ENCODE measurements around the gene SSR1.

SSR1 gene

DNA sequence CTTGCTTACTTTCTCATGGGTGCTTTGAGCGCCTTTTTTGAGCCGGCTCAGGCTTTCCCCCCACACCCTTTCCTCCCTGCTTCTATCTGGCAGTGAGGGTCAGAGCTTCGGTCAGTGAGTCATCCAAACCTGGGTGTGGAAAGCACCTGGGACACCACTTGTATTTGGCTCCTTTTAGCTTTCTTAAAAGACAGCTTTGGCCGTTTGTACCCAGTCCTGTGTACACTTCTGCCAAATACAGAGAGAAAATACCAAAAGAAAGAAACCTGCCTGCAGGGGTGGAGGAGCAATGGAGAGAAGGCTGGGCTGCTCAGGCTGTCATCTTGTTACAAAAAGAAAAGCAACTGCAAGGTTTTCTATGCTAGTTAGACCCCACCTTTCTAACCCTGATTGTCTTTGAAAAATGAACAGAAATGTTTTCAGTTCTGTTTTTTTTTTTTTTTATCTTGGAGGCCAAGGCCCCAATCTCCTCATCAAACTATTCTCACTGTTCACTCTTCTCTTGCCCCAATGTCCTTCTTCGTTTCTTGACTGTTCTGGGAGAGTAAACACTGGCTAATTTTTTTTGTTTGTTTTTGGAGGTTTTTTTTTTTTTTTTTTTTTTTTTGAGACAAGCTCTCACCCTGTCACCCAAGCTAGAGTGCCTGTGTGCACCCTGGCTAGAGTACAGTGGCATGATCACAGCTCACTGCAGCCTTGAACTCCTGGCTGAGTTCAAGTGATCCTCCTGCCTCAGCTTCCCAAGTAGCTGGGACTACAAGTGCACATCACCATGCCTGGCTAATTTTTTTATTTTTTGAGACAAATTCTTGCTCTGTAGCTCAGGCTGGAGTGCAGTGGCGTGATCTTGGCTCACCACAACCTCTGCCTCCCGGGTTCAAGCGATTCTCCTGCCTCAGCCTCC lies 76.4 kb downstream of the SSR1 start:
- no peak for DNase-seq

DNA sequence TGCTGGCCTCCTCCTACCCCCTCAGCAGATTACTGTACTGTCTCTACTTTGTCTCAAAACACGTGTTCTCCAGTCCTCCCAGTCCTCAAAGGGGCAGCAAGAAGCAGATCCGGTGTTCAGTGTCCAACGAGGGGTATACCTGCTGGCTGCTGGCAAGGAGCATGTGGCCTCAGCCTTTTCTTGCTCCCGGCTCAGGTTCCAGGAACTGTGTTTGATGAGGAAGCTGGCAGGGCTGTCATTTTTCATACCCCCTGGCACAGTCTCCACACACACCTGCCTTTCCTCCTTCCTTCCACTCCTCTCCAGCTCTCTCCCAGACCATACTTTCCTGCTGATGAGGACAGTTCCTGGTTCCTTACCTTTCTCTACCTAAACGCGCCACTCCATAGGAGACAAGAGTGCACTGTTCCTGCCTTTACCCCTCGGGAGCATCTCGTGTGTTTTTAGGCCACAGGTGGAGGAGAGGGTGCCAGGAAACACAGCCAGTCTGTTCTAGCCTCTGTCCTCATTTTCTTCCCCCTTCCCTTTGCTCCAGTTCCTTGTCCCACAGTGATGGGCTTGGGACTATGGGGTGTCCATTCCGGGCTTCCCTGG lies 77.2 kb downstream of the SSR1 start:
- DNase-seq, result no peak

DNA sequence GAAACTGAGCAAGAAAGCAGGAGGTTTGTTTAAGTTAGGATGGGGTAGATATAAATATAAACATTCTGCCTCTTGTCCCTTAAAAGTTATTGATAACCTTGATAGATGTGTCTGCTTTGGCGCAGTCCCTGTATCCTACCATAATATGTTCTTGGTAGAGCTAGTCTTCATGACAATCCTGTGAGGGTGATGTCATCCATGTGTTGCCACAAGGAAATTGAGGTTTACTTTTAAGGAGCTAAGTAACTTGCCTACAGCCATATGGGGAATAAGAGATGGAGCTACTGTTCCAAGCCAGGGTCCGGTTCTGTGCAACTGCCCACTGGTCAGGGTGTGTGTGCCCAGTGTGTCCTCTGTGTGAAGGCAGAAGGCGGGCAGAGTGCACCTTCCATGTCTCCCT lies 78.5 kb downstream of the SSR1 start:
- no peak for DNase-seq

DNA sequence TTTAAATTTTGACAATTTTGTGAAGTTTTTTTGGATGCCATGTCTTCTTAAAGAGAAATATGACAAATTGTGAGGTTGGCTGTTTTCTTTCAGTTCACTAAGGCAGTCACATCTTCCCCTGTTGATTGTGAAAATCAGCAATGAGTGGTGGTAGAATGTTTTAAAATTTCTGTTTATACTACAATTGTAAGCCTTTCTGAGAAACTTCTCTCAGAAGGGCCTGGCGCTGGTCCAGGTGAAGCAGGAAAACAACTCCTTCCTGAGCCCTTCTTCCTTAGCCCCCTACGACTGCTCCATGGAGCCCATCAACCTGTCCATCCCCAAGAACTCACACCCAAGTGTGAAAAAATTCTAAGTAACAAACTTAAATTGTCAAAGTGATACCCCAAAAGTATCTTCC lies 80.6 kb downstream of the SSR1 start:
- no peak for DNase-seq

DNA sequence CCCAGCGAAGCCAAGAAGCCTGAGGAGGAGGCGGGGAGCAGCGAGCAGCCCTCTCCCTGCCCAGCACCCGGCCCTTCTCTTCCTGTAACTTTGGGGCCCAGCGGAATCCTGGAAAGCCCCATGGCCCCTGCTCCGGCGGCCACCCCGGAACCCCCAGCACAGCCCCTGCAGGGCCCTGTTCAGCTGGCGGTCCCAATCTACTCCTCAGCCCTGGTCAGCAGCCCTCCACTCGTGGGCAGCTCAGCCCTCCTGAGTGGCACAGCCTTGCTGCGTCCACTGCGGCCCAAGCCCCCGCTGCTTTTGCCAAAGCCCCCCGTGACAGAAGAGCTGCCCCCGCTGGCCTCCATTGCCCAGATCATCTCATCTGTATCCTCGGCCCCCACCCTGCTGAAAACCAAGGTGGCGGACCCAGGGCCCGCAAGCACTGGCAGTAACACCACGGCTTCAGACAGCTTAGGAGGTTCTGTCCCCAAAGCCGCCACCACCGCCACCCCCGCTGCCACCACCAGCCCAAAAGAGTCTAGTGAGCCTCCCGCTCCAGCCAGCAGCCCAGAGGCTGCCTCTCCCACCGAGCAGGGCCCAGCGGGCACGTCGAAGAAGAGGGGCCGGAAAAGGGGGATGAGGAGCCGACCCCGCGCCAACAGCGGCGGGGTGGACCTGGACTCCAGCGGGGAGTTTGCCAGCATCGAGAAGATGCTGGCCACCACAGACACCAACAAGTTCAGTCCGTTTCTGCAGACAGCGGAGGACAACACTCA lies 81.9 kb downstream of the SSR1 start:
- DNase-seq, result no peak

DNA sequence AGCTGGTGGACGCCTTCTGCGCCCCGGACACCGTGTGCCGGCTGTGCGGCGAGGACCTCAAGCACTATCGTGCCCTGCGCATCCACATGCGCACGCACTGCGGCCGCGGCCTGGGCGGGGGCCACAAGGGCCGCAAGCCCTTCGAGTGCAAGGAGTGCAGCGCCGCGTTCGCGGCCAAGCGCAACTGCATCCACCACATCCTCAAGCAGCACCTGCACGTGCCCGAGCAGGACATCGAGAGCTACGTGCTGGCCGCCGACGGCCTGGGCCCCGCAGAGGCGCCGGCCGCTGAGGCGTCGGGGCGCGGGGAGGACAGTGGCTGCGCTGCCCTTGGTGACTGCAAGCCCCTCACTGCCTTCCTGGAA lies 82.7 kb downstream of the SSR1 start:
- DNase-seq, result no peak

DNA sequence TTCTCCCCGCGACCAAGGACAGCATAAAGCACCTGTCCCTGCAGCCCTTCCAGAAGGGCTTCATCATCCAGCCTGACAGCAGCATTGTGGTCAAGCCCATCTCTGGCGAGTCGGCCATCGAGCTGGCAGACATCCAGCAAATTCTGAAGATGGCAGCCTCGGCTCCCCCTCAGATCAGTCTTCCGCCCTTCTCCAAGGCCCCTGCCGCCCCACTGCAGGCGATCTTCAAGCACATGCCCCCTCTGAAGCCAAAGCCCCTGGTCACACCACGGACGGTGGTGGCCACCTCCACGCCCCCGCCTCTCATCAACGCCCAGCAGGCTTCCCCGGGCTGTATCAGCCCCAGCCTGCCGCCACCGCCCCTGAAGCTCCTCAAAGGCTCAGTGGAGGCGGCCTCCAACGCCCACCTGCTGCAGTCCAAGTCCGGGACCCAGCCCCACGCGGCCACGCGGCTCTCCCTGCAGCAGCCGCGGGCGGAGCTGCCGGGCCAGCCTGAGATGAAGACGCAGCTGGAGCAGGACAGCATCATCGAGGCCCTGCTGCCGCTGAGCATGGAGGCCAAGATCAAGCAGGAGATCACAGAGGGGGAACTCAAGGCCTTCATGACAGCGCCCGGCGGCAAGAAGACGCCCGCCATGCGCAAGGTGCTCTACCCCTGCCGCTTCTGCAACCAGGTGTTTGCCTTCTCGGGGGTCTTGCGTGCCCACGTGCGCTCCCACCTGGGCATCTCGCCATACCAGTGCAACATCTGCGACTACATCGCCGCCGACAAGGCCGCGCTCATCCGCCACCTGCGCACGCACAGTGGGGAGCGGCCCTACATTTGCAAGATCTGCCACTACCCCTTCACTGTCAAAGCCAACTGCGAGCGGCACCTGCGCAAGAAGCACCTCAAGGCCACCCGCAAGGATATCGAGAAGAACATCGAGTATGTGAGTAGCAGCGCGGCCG lies 83.3 kb downstream of the SSR1 start:
- DNase-seq, result no peak

DNA sequence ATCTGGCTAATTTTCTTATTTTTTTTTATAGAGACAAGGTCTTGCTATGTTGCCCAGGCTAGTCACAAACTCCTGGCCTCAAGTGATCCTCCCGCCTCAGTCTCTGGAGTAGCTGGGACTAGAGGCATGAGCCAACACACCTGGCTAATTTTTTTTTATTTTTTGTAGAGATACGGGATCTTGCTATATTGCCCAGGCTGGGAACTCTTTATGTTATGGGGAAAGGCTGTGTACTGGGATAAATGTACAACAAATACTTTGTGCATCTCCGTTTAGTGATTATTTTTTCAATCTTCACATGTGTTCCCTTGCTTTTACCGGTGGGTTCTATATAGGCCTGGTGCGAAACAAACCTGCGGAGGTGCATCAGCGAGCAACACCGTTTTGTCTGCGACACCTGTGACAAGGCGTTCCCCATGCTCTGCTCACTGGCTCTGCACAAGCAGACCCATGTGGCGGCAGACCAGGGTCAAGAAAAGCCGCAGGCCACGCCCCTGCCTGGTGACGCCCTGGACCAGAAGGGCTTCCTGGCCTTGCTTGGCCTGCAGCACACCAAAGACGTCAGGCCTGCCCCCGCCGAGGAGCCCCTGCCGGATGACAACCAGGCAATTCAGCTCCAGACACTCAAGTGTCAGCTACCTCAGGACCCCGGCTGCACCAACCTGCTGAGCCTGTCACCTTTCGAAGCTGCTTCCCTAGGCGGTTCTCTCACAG lies 84.2 kb downstream of the SSR1 start:
- no peak for DNase-seq

DNA sequence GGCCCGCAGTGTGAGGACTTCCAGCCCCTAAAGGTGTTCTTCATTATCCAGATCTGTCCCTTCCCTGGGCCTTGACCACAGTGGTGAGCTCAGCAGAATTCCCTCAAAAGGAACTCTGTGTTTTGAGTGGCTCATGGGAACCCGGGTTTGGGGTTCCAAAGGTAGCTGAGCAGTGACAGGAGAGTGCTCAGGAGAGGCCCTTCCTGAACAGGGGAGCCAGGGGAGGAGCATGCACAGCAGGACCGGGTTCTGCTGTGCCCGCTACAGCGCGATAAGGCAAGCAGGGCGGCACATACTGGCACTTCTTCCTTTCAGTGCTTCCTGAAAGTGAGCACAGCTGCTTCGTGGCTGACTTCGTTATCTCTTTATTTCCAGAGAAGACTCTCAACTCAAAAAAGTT lies 88.3 kb downstream of the SSR1 start:
- no peak for DNase-seq

DNA sequence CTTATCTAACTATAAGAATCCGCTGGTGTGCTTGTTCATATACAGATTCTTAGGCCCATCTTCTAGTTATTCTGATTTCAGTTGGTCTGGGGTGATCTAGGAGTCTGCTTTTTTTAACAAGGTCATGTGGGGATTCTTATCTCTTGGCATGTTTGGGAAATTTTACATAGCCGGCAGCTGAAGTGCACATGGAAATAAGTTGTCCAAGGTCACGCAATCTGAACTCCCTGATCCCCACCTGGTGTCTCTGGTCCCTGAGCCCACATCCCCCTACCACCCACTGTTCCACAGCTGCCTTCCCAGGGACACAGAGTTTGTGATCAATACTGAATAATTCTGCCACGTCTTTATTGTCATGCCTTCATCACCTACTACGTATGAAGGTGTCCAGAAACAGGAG lies 90.8 kb downstream of the SSR1 start:
- DNase-seq, result no peak

DNA sequence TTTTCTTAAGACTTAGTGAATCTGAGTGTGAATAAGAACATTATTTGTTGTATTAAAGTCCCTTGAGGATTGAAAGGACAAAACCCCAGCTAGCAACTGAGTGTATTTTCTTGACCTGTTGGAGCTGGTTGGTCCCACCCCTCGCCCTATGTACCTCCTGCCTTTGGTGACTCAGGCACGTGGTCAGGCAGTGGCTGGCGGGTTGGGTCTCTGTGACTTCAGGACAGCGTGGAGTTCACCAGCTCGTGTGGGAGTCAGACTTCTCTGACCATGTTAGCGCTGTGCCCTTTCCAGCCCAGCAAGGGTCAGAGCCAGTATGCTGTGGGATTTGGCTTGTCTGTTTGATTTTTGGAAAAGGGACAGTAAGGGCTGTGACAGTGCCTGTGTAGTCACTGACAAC lies 93.7 kb downstream of the SSR1 start:
- no peak for DNase-seq

DNA sequence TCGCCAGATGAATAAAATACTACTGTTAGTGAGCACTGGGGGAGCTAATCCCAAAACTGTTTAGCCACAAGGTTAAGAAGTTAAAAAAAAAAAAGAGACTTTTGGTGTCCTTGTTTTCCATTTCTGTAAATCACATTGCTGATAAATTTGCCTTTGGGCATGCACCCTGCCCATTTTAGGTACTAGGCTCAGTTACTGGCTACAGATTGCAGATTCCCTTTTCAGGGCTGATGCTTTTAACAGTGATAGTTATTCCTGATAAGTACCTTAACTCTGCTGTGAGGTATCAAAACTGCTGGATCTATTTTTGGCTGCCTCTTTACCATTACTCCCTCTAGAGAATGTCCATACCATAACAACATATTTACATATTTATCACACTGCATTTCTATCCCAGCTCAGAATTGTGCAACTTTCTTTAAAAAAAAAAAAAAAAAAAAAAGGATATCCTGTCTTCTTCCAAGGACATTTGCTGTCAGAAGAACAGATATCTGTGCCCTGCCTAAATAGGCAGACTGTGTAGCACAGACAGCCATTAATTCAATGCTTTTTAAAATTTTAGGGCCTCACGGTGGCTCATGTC lies 94.5 kb downstream of the SSR1 start:
- no peak for DNase-seq

All from activated effector memory CD4-positive, alpha-beta T cell treated with Interleukin-2 at 50 U/mL for 16 hours (primary cell).